NCI-H2171 treated with DMSO at 0.1 percent for 48 hours (cell line): Measurements from ENCODE around the gene UCP3.

Experiments
- DNase-seq: peaks from one replicate; lab custom pipeline; 2025; lab: John Stamatoyannopoulos, UW

The UCP3 gene

GRCh38 chr11:73951797-73952196, 57.1 kb downstream of the UCP3 start:
- DNase-seq: no peak

GRCh38 chr11:73950869-73951710, 57.8 kb downstream of the UCP3 start, which contains the start of gene DNAJB13:
DNAJB13 (plus strand) TSS chr11:73951026; CDS start chr11:73951070, 44 bp downstream.
- DNase-seq: no peak
